ENCODE data around the gene SLC35G4.
A peak's percentile ranks its signal among the peaks of the same experiment; 100 is the strongest.

DNA sequence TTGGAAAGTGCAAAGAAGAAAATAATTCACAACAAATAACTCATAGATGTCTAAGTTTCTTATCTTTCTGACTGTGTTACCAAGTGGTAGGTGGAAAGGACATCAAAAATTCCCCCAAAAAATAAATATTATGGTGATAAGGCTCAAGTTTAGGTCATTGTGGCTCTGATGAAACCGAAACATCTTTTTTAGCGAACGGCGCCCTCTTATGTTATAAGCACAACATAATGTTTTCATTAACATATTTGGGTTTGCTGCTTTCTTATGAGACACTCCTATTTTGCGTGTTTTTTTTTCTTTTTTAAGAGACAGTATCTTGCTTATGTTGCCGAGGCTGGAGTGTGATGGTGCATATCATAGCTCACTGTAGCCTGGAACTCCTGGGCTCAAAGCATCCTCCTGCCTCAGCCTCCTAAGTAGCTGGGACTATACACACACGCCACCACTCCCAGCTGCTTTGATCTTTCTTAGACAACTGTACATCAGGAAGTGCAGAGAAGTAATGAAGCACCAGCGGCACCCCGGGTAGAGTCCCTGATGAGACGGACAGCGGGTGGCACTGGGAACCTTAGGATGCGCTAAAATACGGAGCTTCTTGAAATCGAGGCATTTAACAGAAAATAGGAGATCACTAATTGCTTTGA is 38.5 kb upstream of the SLC35G4 start:
- TF ChIP-seq, protein P1, sequence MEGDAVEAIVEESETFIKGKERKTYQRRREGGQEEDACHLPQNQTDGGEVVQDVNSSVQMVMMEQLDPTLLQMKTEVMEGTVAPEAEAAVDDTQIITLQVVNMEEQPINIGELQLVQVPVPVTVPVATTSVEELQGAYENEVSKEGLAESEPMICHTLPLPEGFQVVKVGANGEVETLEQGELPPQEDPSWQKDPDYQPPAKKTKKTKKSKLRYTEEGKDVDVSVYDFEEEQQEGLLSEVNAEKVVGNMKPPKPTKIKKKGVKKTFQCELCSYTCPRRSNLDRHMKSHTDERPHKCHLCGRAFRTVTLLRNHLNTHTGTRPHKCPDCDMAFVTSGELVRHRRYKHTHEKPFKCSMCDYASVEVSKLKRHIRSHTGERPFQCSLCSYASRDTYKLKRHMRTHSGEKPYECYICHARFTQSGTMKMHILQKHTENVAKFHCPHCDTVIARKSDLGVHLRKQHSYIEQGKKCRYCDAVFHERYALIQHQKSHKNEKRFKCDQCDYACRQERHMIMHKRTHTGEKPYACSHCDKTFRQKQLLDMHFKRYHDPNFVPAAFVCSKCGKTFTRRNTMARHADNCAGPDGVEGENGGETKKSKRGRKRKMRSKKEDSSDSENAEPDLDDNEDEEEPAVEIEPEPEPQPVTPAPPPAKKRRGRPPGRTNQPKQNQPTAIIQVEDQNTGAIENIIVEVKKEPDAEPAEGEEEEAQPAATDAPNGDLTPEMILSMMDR (conservative IDR thresholded peaks at IDR 0.05; ENCODE audit: low read length), result peak; percentile 75
- no peak for TF ChIP-seq EZH2phosphoT487 (IDR thresholded peaks at IDR 0.05; ENCODE audit: borderline replicate concordance, low read depth, low read length)

Data from OCI-LY7 (cell line).